ENCODE data around the gene PHF19.

PHF19 gene

DNA sequence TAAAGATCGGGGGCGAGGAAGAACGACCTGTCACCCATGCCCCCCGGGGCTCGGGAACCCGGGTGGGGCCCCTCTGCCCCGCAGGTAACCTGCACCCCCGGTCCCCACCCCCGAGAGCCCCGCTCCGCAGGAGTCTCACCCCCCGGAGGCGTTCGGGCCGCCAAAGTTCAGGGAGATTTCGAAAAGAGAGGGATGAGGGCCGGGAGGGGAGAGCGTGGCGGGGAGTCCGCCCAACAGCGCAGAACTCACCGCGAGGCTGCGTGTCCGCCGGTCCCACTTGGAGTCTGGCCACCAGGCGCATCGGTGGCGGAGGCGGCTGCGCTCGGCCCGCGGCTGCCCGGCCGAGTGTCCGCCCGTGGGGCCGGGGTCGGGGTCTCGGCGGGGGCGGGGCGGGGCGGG, at the start of gene PHF19:
TSS of gene PHF19 (minus strand) at position 347 of the 399 bp plus-strand sequence. CDS start 2,447 bp downstream, outside the sequence.
- DNase-seq, result peak in 14 of 42 donors; percentile 13 to 57 (median 27)
- intact Hi-C loops (cut with DNase I), result loop anchor here (5.0 kb wide), 1 partner anchor 60 kb away; no protein-coding TSS in a partner anchor

DNA sequence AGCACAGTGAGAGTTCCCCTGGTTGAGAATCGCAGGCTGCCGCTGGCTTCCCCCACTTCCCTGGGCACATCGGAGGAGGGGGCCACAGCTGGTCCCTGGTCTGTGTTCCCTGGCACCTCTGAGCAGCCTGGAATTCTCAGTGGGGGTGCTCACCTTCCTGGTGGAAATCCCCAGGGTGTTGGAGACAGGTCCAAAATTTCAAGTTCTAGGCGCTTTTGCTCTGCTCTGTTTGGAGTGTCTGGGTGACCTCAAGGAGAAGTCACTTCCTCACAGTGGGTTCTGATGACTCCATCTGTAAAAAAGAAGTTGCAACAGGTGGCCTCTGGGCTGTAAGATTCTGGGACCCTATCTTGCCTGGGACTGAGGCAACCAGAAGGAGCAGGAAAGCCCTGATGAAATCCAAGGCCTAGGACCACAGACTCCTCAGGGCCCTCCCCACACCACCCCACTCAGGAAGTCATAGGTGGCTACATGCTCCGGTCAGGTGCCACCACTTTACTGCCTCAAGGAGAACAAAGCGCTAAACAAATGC, 49.5 kb upstream of the PHF19 start, which contains the start of gene TRAF1:
TSS of gene TRAF1 (minus strand) at position 400 of the 532 bp plus-strand sequence. CDS start 721 bp downstream, outside the sequence.
- intact Hi-C loops (cut with DNase I), result no loop called here
- DNase-seq, result peak in 1 of 42 donors; percentile 6

DNA sequence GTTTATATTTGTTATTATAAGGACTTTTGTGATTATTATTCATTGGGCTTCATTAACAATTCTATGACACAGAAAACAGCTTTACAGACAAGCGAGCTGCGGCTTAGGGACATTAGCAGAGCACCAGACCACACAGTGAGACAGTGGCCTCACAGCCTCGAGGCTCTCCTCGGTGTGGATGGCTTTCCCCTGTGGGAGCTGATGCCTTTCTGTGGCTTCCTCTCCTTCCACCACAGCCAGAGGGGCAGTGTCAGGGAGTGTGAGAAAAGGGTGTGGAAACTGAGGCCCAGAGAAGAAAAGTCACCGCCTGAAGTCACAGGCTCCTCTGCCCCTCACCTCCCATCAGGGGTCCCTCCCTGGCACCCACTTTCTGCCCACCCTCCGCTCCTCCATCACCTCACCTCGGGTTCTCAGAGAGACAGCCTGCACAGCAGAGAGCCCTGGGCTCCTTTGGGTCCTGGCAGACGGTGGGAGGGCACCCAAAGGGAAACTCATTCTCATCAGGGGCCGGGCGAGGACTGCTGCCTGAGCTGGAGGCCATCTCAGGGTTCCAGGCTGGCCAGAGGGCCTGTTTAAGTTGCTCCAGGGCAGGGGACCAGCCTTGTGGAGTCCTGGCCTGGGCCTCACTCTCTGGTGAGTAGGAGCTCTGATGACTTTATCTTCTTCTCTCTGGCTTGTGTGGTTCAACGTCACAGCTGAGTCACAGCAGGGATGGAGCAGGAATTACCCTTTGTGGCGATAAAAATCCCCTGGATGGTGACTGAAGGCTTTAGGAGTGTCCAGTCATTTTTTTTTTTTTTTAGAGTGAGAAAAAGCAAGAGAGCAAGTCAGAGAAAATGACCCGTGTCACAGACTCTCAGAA, 48.8 kb upstream of the PHF19 start:
- DNase-seq, result peak in 1 of 42 donors; percentile 6
- intact Hi-C loops (cut with DNase I), result no loop called here

DNA sequence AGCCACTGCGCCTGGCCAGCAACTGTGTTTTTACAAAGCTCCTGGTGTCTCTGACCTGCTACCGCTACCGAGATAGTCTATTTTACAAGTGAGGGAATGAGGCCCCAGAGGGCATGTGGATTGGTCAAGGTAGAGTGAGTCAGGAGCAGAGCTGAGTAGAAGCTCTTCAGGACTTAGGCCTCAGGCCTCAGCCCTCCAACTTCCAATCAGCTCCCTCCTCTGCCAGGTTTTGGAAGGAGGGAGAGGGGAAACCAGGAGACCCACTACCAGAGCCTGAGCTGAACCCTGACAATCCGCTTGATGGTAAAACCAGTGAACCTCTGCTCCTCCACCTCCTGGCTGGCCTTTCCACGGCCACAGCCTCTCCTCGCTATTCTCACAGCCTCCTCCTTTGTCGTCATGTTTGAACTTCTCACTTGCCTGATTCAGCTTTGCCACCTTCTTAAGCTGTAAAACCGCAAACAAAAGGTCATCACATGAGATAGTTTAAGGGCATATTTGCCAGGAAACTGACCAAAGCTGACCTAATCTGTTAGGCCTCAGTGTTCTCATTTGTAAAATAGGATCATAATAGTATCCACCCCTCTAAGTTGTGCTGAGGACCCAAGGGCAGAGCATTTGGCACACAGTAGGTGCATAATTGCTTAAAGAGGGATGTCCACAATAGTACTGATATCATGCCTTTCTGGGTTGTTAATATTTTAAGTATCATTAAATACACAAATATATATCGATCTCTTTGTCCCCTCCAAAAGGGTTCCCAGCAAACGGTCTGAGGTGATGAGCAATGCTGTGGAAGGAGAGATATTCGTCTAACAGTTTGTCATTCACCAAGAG, 47.9 kb upstream of the PHF19 start:
- DNase-seq, result peak in 1 of 42 donors; percentile 7
- intact Hi-C loops (cut with DNase I), result no loop called here

DNA sequence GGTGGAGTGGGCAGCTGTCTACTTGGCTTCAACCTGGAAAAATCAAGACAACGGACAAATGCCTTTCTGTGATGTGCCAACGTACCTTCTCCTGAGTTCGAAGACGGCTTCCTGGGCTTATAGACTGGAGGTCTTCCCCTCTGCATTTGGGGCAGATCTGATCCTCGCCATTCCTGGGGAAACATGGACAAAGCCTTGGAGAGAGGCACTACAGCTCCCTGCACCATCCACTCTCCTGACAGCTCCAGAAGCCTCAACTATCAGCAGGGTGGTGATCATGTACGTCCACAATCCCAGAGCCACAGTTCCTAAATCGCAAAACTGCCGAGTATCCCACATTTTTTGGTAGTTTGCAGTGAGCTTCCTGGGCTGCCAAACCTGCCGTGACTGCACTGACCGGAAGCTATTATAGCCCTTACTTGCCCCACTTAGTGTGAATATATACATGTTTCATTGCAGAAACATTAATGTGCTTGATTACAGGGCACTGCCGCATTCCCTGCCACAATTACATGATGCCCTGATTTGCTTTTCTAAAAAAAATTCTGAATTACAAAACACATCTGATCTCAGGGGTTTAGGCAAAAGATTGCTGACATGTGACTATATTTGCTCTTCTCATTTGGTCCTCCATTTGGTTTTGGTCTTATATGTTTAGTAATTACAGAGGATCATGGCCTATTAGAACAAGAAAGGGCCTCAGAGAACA, 46.8 kb upstream of the PHF19 start:
- no peak for DNase-seq
- intact Hi-C loops (cut with DNase I), result no loop called here

DNA sequence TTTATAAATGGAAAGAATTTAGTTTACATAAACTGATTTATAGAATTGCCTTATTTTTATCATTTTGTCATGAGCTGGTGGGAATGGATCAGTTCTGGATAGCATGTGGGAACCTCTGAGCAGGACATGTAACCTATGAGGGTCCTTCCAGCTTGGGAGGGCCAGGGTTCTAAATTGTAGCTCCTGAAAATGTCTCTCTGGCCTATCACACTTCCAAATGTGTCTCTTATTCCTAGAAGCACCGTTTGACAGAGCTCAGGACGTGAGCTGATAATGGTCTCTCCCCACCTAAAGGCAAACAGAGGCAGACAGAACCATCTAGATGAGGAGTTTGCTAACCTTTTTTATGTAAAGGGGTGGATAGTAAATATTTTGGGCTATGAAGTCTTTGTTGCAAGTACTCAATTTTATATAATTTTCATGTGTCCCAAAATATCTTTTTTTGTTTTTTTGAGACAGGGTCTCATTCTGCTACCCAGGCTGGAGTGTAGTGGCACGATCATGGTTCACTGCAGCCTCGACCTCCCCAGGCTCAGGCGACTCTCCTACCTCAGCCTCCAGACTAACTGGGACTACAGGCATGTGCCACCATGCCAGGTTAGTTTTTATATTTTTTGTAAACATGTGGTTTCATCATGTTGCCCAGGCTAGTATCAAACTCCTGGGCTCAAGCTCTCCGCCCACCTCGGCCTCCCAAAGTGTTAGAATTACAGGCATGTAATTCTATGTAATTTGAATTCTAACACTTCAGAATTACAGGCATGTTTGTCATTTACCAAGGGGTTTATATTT, 45.6 kb upstream of the PHF19 start:
- DNase-seq, result no peak
- intact Hi-C loops (cut with DNase I), result no loop called here

DNA sequence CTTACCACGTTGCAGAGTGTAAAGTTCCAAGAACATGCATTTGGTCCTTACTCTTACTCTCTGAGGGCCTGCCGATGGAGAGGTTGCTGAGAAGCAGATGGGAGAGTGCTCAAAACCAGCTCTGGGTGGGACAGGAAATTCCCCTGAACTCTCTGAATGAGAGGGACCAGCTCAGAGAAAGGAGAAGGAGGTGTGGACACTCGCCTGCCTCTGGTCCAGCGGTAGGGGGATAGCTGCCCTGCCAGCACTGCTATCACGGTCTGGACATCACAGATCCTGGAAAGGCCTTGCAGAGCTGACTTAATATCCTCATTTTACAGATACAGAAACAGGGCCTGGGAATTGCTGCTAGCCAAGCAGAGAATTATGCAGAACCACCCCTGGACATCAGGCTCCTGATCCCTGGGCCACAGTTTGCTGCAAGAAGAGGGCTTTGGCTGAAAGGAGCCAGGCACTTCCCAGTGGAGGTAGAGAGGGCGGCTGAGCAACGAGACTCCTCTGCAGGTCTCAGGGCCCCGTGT, 44.7 kb upstream of the PHF19 start:
- intact Hi-C loops (cut with DNase I), result no loop called here
- DNase-seq, result no peak

DNA sequence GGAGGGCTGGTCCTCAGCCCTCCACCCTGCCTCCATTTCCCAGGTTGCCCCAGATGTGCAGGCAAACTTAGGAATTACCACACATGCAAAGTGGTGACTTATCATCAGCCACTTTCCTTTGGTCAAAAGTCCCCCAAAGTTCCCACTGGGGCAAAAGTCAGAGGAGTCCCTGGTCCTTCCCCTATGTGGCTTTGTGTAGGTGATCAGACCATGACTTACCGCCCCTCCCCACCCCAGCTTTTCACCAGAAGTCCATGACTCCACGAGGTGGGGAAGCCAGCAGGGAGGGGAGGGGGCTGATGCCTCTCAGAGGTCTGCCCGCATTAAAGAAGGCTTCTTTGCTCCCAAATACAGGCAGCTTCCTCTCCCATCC, 43.8 kb upstream of the PHF19 start:
- no peak for DNase-seq
- intact Hi-C loops (cut with DNase I), result no loop called here

DNA sequence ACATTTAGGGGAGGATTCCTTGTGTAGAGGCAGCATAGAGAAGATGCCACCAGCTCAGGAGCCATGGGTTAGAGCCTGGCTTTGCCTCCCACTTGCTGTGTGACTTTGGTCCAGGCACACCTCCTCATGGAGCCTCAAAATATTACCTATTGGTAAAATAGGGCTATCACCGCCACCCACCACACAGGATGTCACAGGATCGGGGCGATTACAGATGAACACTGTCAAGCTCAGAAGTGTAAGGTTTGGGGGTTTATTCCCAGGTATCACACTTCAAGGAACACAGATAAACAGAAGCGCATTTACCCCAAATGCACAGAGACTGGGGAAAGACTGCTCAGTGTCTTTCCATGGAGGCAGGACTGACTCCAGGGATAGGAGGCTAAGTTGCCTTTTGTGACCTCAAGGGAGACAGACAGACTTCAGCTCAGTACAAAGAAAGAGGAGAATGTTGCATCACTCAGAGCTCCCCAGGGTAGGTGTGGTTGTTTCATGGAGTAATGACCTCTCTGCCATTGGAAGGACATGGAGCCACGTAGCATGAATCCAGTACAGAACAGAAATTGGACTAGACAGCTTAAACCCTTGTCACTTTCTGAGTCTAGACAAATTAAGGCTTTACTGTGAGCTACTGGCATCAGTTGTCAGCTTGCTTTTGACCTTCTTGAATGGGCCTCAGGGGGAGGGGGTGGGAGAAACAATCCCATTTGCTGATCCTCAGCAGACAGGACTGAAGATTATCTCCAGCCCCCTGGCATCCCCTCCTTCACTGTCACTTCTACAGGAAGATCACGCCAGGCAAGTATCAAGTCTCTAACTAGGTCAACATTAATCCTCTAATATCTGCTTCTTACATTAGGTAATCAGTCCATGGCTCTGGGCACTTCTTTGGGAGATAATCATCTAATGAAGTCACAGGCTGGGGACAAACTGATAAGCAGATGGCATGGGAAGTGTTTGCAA, 43.1 kb upstream of the PHF19 start:
- no peak for DNase-seq
- intact Hi-C loops (cut with DNase I), result no loop called here

DNA sequence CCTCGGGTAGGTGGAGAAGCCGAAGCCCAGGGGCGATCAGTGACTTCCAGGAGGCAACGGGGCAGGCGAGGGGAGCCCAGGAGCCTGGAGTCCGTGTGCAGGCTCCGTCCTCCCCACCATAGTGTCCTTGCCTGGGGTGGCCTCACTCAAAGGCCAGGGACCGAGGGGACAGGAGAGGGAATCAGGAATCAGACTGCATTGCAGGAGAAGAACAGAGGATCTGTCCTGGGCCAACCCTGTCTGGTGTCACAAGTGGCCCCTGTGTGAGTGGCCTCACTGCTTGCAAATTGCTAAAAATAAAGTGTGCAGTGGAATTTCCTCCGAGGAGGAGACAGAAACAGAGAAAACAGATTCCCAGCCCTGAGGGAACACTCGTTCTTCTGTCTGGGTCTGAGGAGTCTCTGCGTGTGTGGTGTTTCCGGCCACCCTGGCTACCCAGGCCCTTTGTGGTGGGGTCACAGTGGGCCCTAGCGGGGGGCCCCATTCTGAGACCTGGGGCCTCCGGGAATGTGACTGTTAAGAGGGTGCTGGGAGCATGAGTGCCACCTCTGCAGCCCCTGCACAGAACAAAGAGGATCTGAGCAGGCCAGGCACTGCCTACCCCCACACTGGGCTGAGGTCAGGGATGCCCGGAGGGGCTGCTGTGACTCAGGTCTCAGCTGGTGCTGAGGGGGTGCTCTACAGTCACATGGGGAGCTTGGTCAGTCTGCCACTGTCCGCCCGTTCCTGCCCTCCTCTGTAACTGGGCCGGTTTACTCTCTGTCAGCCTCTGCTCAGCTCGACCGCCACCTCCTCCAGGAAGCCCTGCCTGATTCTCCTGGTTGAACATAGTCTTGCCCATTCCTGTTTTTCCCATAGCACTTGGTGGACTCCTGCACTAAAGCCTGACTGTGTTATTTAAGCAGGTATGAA, 42.2 kb upstream of the PHF19 start:
- intact Hi-C loops (cut with DNase I), result no loop called here
- DNase-seq, result peak in 5 of 42 donors; percentile 13 to 65 (median 46)

DNA sequence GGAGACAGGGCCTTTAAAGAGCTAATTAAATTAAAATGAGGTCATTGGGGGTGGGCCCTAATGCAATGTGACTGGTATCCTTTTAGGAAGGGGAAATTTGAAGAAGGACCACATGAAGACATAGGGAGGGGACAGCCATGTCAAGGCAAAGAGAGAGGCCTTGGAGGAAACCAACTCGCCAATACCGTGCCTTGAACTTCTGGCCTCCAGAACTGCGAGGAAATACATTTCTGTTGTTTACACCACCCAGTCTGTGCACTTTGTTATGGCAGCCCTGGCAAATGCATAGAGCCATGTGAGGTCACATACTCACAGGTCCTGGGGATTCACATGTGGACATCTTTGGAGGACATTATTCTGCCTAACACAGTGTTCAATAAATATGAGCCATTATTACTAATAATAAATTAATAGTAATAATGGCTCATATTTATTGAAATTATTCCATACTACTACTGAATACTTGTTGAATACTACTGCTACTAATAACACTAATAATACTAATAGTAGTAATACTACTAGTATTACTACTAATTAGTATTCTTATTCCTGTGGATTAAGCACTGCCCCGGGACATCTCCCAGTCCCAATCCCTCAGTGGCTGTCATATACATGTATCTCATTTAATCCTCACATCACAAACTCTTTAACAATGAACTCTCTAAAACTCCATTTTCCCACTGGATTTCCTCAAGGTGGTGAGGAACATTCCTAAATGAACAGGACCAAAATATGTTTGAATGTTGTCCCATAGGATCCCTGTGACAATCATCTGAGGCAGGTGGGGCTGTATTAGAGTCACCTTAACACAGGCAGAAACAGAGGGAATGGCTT, 41.2 kb upstream of the PHF19 start:
- DNase-seq, result no peak
- intact Hi-C loops (cut with DNase I), result no loop called here

DNA sequence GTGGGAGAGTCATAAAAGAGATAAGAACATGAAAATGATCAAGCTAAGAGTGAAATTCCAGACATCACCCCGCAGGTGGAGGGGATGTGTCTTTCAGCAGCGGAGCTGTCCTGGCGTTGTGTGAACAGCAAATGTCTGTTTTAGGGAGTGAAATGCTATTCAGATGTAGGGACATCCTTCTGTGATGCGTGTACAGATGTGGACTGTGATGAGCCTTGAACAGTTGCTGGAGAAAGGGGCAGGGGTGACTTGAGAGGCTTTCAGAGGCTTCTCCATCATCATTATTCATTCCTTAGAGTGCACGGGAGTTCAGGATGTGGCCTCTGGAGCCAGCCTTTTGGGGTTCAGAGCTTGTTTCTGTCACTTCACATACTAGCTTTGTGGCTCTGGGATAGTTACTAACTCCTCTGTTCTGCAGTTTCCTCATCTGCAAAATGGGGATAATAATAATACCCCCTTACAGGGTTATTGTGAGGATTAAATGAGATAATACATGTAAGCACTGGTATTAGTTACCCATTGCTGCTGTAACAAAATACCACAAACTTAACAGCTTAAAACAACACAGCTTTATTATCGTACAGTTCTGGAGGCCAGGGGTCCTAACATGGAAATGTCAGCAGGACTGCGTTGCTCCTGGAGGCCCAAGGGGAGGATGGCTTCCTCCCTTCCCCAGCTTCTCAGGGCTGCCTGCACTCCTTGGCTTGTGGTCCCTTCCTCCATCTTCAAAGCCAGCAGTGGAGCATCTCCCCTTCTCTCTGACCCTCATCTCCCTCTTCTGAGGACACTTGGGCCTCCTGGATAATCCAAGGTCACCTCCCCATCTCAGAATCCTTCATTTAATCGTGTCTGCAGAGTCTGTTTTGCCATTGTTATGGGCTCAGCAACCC, 40.2 kb upstream of the PHF19 start:
- DNase-seq, result no peak
- intact Hi-C loops (cut with DNase I), result no loop called here

DNA sequence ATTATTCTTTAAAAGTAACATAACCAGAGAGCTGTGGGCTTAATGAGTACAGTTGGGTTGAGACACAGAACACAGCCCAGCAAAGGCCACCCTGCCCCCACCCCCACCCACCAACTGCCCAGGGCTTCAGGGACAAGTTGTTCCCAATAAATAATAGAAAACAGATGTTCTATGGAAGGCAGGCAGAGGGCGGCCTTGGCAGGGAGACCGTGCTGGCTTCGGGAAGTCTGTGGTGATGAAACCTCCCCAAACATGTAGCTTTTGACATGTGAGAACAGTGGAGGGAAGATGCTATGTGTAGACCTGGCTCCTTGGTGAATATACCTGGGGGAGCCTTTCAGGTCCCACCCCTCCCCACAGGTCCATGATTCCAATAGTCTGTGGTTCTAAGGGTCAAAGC, 39.6 kb upstream of the PHF19 start:
- peak in 39 of 42 donors; percentile 35 to 87 (median 68) for DNase-seq
- intact Hi-C loops (cut with DNase I), result no loop called here

Measured in head of caudate nucleus (tissue), 42 donors.